ENCODE data around the gene CYP2W1. TPM values are rescaled to one million over a fixed set of nuclear protein-coding genes. Genes with fewer than 3 reads are reported as not detected.

CYP2W1 gene
- total and polyA plus RNA-seq, 11 donors = not detected

DNA sequence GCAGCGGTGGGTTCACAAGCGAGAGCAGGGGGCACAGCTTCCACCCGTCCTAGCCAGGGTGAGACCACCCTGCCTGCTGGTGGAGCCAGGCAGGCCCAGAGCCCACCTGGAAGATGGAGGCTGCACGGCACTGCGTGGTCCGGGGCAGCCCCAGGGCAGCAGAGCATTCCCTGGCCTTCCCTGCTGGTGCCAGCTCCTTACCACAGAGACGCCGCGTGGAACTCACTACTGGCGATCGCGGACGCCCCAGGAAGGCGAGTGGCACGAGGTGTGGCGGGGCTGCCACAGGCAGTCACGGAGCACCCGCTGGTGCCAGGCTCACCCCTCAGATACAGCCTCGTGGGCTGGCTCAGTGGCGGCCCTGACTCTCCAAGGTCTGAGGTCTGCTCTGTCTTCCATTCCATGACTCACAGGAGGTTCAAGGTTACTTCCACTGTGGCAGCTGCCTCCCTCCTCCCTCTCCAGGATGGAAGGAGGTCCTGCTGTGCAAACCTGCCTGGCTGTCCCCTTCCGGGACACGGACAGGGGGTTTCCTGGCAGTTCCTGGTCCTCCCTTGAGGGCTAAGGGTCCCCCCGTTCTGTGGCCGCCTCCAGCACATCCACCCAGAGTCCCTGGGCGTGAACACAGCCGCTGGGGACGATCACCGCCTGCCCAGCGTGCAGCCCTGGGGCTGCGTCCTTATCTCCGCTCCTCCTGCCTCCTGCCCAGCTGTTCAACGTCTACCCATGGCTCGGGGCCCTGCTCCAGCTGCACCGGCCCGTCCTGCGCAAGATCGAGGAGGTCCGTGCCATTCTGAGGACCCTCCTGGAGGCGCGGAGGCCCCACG is 3.1 kb downstream of the CYP2W1 start:
- no peak overlapping the region for H3K4me3 ChIP-seq
- H3K27me3 ChIP-seq = peaks cover 4 to 55% (median 24%) of the 10 kb centered on the region in 9 donors
- TF ChIP-seq POLR2A (IDR thresholded peaks at IDR 0.05) = no peak
- TF ChIP-seq, protein P1, sequence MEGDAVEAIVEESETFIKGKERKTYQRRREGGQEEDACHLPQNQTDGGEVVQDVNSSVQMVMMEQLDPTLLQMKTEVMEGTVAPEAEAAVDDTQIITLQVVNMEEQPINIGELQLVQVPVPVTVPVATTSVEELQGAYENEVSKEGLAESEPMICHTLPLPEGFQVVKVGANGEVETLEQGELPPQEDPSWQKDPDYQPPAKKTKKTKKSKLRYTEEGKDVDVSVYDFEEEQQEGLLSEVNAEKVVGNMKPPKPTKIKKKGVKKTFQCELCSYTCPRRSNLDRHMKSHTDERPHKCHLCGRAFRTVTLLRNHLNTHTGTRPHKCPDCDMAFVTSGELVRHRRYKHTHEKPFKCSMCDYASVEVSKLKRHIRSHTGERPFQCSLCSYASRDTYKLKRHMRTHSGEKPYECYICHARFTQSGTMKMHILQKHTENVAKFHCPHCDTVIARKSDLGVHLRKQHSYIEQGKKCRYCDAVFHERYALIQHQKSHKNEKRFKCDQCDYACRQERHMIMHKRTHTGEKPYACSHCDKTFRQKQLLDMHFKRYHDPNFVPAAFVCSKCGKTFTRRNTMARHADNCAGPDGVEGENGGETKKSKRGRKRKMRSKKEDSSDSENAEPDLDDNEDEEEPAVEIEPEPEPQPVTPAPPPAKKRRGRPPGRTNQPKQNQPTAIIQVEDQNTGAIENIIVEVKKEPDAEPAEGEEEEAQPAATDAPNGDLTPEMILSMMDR (IDR thresholded peaks at IDR 0.05) = no peak
- DNase-seq (no peak), ATAC-seq (no peak)
- H3K36me3 ChIP-seq = no peaks in the 10 kb centered on the region
- H3K9me3 ChIP-seq = no peaks in the 10 kb centered on the region
- 40 to 49% (median 42%) methylated on average over 38 to 41 of the region's 41 CpGs for WGBS, 4 donors
- H3K27ac ChIP-seq = no peak overlapping the region
- peaks cover 0 to 13% (median 0%) of the 10 kb centered on the region in 12 donors for H3K4me1 ChIP-seq
- intact Hi-C loops (cut with DNase I) = no loop called here

DNA sequence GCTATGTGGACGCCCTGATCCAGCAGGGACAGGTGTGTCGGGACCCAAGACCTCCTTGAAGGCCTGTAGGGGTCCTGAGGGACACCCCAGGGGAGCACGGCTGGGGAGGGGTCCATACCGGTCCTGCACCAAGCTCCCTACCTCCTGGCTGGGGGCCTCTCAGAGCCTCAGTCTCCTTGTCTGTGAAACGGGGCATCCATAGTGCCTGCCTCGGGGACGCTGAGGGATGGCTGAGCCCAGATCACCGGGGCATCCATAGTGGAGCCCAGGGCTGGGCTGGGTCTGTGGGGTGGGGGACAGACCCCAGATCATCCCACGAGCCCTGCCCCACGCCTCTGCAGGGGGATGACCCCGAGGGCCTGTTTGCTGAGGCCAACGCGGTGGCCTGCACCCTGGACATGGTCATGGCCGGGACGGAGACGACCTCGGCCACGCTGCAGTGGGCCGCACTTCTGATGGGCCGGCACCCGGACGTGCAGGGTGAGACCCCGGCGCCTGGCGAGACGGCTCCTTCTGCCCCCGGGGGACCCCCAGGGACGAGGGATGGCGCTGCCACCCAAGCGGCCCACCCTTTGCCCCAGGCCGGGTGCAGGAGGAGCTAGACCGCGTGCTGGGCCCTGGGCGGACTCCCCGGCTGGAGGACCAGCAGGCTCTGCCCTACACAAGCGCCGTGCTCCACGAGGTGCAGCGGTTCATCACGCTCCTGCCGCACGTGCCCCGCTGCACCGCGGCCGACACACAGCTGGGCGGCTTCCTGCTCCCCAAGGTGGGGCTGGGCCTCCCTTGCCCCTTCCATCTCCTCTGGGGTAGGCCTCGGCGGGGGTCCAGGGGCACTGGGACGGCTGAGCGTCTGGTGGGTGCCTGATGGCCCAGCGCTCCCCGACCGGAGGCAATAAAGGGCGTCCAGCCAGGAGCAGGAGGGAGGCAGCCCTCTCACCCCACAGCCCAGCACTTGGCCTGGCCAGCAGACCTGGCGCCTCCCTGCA is 4.1 kb downstream of the CYP2W1 start:
- intact Hi-C loops (cut with DNase I) = no loop called here
- Histone ChIP-seq H3K4me1 (peaks cover 0 to 18% (median 0%) of the 10 kb centered on the region in 12 donors), H3K9me3 (no peaks in the 10 kb centered on the region), H3K27ac (no peak overlapping the region), H3K27me3 (peaks cover 4 to 55% (median 24%) of the 10 kb centered on the region in 9 donors), H3K36me3 (no peaks in the 10 kb centered on the region), H3K4me3 (no peak overlapping the region)
- 77 to 84% (median 81%) methylated on average over 14 to 56 of the region's 56 CpGs for WGBS, 4 donors
- TF ChIP-seq POLR2A (IDR thresholded peaks at IDR 0.05) = no peak
- TF ChIP-seq, protein P1 (IDR thresholded peaks at IDR 0.05) = no peak
- DNase-seq (no peak), ATAC-seq (no peak)

DNA sequence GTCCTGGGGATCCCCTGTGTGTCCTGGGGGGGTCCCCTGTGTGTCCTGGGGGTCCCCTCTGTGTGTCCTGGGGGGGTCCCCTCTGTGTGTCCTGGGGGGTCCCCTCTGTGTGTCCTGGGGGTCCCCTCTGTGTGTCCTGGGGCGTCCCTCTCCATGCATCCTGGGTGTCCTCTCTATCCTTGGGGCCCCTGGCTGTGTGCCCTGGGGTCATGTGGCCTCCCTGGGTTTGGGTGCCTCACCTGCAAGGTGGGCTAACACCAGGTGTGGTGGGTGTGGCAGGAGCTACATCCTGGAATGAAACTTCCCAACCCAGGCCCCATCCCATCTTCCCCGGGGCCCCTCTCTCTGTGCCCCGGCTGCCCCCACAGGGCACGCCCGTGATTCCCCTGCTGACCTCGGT is 4.9 kb downstream of the CYP2W1 start:
- Histone ChIP-seq H3K27ac (no peak overlapping the region), H3K36me3 (no peaks in the 10 kb centered on the region), H3K27me3 (peaks cover 4 to 52% (median 24%) of the 10 kb centered on the region in 9 donors), H3K4me3 (no peak overlapping the region), H3K4me1 (peaks cover 0 to 21% (median 1%) of the 10 kb centered on the region in 12 donors), H3K9me3 (no peaks in the 10 kb centered on the region)
- ATAC-seq (no peak), DNase-seq (no peak)
- 44 to 100% (median 48%) methylated on average over 1 to 6 of the region's 6 CpGs; no CpG with 5 or more reads in 1 of the 4 donors for whole genome bisulfite sequencing, 4 donors
- intact Hi-C loops (cut with DNase I) = no loop called here
- TF ChIP-seq, protein P1 (IDR thresholded peaks at IDR 0.05) = no peak
- no peak for TF ChIP-seq POLR2A (IDR thresholded peaks at IDR 0.05)
